GM23248 (cell line): ENCODE data around the gene LDB2. TPM values are rescaled to one million over a fixed set of nuclear protein-coding genes. Genes with fewer than 3 reads are reported as not detected.
"Not testable (repeated sequence)": the region's sequence is repeated elsewhere in the genome, so short reads cannot be mapped to it uniquely, and the experiment has no call there.

ENCODE experiments used
- DNase-seq: peaks from one replicate; pipeline ENCODE4 v3.0.0-alpha.2; 2015
- H2AFZ ChIP-seq: fragments of 200-600 bp; sonication (generic); 2 replicates; pipeline ENCODE4 v1.6.1; 2016; ENCODE audit warnings: antibody characterized with exemption
- H3F3A ChIP-seq: fragments of 200-600 bp; sonication (generic); 2 replicates; pipeline ENCODE4 v1.6.1; 2016; ENCODE audit warnings: mild to moderate bottlenecking, antibody characterized with exemption, mixed run types; ENCODE audit not compliant: insufficient read depth
- H3K27ac ChIP-seq: fragments of 200-600 bp; sonication (generic); 2 replicates; pipeline ENCODE4 v1.5.1; 2016; ENCODE audit warnings: mild to moderate bottlenecking
- H3K27me3 ChIP-seq: fragments of 200-600 bp; sonication (generic); replicated peaks from 2 replicates; pipeline ENCODE4 v1.6.1; 2016; ENCODE audit warnings: mild to moderate bottlenecking; ENCODE audit not compliant: insufficient read depth
- H3K36me3 ChIP-seq: fragments of 200-600 bp; sonication (generic); 2 replicates; pipeline ENCODE4 v1.6.1; 2016; ENCODE audit warnings: low read depth, mild to moderate bottlenecking
- H3K4me1 ChIP-seq: fragments of 200-600 bp; sonication (generic); 2 replicates; pipeline ENCODE4 v1.6.1; 2016; ENCODE audit warnings: mild to moderate bottlenecking; ENCODE audit not compliant: insufficient read depth
- H3K4me2 ChIP-seq: fragments of 200-600 bp; sonication (generic); one replicate; pipeline ENCODE4 v1.6.1; 2016; ENCODE audit warnings: mild to moderate bottlenecking; ENCODE audit not compliant: unreplicated experiment
- H3K4me3 ChIP-seq: fragments of 200-600 bp; sonication (generic); 2 replicates; pipeline ENCODE4 v1.5.1; 2016; ENCODE audit warnings: mild to moderate bottlenecking
- H3K79me2 ChIP-seq: fragments of 200-600 bp; sonication (generic); 2 replicates; pipeline ENCODE4 v1.6.1; 2016; ENCODE audit warnings: mild to moderate bottlenecking; ENCODE audit not compliant: insufficient read depth
- H3K9ac ChIP-seq: fragments of 200-600 bp; sonication (generic); 2 replicates; pipeline ENCODE4 v1.6.1; 2016; ENCODE audit warnings: mild to moderate bottlenecking
- H3K9me2 ChIP-seq: fragments of 200-600 bp; sonication (generic); 2 replicates; pipeline ENCODE4 v1.6.1; 2016; ENCODE audit warnings: mixed run types, mild to moderate bottlenecking, moderate library complexity; ENCODE audit not compliant: insufficient read depth
- H3K9me3 ChIP-seq: fragments of 200-600 bp; sonication (generic); one replicate; pipeline ENCODE4 v1.6.1; 2017; ENCODE audit warnings: low read depth
- H4K20me1 ChIP-seq: fragments of 200-600 bp; sonication (generic); 2 replicates; pipeline ENCODE4 v1.6.0; 2016; ENCODE audit not compliant: insufficient read depth
- EZH2 ChIP-seq: fragments of 200-600 bp; sonication (generic); IDR thresholded peaks from 2 replicates; pipeline ENCODE4 v1.6.1; 2018; ENCODE audit warnings: antibody characterized with exemption, mild to moderate bottlenecking; ENCODE audit not compliant: insufficient read depth, poor library complexity, severe bottlenecking
- EZH2phosphoT487 ChIP-seq: fragments of 200-600 bp; sonication (generic); IDR thresholded peaks from 2 replicates; pipeline ENCODE4 v1.6.1; 2018; ENCODE audit warnings: antibody characterized with exemption, moderate library complexity, mild to moderate bottlenecking, low read depth; ENCODE audit not compliant: insufficient read depth
- WGBS, 2 experiments: methylation state at CpG; one replicate each; pipeline ENCODE4 v1.1.6; 2015 to 2017; ENCODE audit warnings: low lambda C conversion rate in 2 of 2, low coverage in 1 of 2; ENCODE audit errors: missing lambda C conversion rate in 2 of 2; 5-methylcytosine and 5-hydroxymethylcytosine counted together
- in situ Hi-C: fragments of 300-500 bp; cut with MboI; formaldehyde crosslinking; loops from 2 replicates; pipeline ENCODE4 v1.15.0; 2020
- polyA plus RNA-seq: library from polyadenylated mRNA; unstranded; fragments of >200 nt; fragmentation: Nextera tagmentation; extraction: Ambion mirVana; gene quantifications from 2 replicates; pipeline ENCODE4 v1.2.1, GENCODE V29; 2016
- total RNA-seq: library from RNA; depleted of rRNA; stranded (reverse); fragments of >200 nt; shearing (Covaris generic); gene quantifications from 2 replicates; pipeline ENCODE4 v1.2.3, GENCODE V29; 2014

Gene LDB2
- total and polyA plus RNA-seq, 2 experiments from 2014 or later: 52.8 to 76.6 TPM

GRCh38 chr4:16931339-16932305 is 33.2 kb upstream of the LDB2 start:
- H3K9me3 ChIP-seq: no peaks in the 10 kb centered on the region
- no peak overlapping the region for H3K4me3 ChIP-seq
- no peak overlapping the region for H3K4me2 ChIP-seq
- no peaks in the 10 kb centered on the region for H3F3A ChIP-seq
- H3K27ac ChIP-seq: no peak overlapping the region
- in situ Hi-C loops: no loop called here
- H3K79me2 ChIP-seq: no peaks in the 10 kb centered on the region
- TF ChIP-seq EZH2phosphoT487: no peak
- TF ChIP-seq EZH2: no peak
- no peaks in the 10 kb centered on the region for H3K27me3 ChIP-seq
- peak overlapping the region; percentile 39; the same call in 1 of the 2 replicates for H2AFZ ChIP-seq
- H3K9ac ChIP-seq: no peak overlapping the region
- DNase-seq: no peak
- WGBS, 2 experiments: 54 to 62% methylated on average over 5 of the region's 5 CpGs
- no peaks in the 10 kb centered on the region for H3K36me3 ChIP-seq
- H3K9me2 ChIP-seq: no peaks in the 10 kb centered on the region
- no peaks in the 10 kb centered on the region for H3K4me1 ChIP-seq
- no peaks in the 10 kb centered on the region for H4K20me1 ChIP-seq

- no peak for DNase-seq
- 55 to 65% methylated on average over 1 of the region's 1 CpG for WGBS, 2 experiments
- no peak overlapping the region for H3K4me2 ChIP-seq
- H3K27ac ChIP-seq: no peak overlapping the region
- H3K36me3 ChIP-seq: no peaks in the 10 kb centered on the region
- no peaks in the 10 kb centered on the region for H3K27me3 ChIP-seq
- H3K9ac ChIP-seq: no peak overlapping the region
- no peaks in the 10 kb centered on the region for H3K9me3 ChIP-seq
- in situ Hi-C loops: no loop called here
- H3K4me1 ChIP-seq: no peaks in the 10 kb centered on the region
- no peaks in the 10 kb centered on the region for H3F3A ChIP-seq
- no peak overlapping the region for H3K4me3 ChIP-seq
- H3K79me2 ChIP-seq: no peaks in the 10 kb centered on the region
- TF ChIP-seq EZH2phosphoT487: no peak
- no peak for TF ChIP-seq EZH2
- H4K20me1 ChIP-seq: no peaks in the 10 kb centered on the region
- no peaks in the 10 kb centered on the region for H3K9me2 ChIP-seq
- no peak overlapping the region for H2AFZ ChIP-seq
These were observed 27.8 kb upstream of the LDB2 start for GRCh38 chr4:16926214-16926613.

GRCh38 chr4:16918716-16919115 is 20.3 kb upstream of the LDB2 start:
- not testable (repeated sequence) for H3K4me2 ChIP-seq, H3K79me2 ChIP-seq, H3K4me3 ChIP-seq, H4K20me1 ChIP-seq, H2AFZ ChIP-seq, H3F3A ChIP-seq, H3K27ac ChIP-seq, H3K4me1 ChIP-seq, H3K9me3 ChIP-seq, H3K9ac ChIP-seq, H3K36me3 ChIP-seq, H3K9me2 ChIP-seq, H3K27me3 ChIP-seq, DNase-seq
- in situ Hi-C loops: loop anchor here (10.0 to 25.0 kb wide), 3 partner anchors 406 to 631 kb away; no protein-coding TSS in a partner anchor
- 95 to 98% methylated on average over 4 of the region's 4 CpGs for WGBS, 2 experiments

GRCh38 chr4:16916719-16917337 is 18.4 kb upstream of the LDB2 start:
- Histone ChIP-seq H3K4me3 (no peak overlapping the region), H3K9me2 (no peaks in the 10 kb centered on the region), H3K27ac (no peak overlapping the region), H3K9me3 (no peaks in the 10 kb centered on the region), H3K79me2 (no peaks in the 10 kb centered on the region), H3F3A (peaks cover 4% of the 10 kb centered on the region; the same call in 1 of the 2 replicates), H3K36me3 (no peaks in the 10 kb centered on the region), H4K20me1 (no peaks in the 10 kb centered on the region), H3K4me1 (peaks cover 5% of the 10 kb centered on the region; the same call in 1 of the 2 replicates), H3K9ac (no peak overlapping the region), H3K27me3 (no peaks in the 10 kb centered on the region), H3K4me2 (no peak overlapping the region), H2AFZ (no peak overlapping the region)
- 71 to 74% methylated on average over 13 of the region's 13 CpGs for WGBS, 2 experiments
- in situ Hi-C loops: loop anchor here (10.0 to 25.0 kb wide), 3 partner anchors 408 to 630 kb away; no protein-coding TSS in a partner anchor
- TF ChIP-seq EZH2 (no peak), EZH2phosphoT487 (no peak)
- peak; percentile 25 for DNase-seq
